Activated effector memory CD4-positive, alpha-beta T cell treated with Interleukin-2 at 50 U/mL for 16 hours (primary cell): Measurements from ENCODE around the gene NDE1.
"Not testable (repeated sequence)": the region's sequence is repeated elsewhere in the genome, so short reads cannot be mapped to it uniquely, and the experiment has no call there.

Experiments
- DNase-seq: peaks from one replicate; pipeline ENCODE4 v3.0.0-alpha.2; 2020

The NDE1 gene, protein sequence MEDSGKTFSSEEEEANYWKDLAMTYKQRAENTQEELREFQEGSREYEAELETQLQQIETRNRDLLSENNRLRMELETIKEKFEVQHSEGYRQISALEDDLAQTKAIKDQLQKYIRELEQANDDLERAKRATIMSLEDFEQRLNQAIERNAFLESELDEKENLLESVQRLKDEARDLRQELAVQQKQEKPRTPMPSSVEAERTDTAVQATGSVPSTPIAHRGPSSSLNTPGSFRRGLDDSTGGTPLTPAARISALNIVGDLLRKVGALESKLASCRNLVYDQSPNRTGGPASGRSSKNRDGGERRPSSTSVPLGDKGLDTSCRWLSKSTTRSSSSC

GRCh38 chr16:15650019-15650697, at the start of gene NDE1:
Gene NDE1 (plus strand): TSS chr16:15650245. CDS start chr16:15664779, 14,534 bp downstream.
- DNase-seq: peak; percentile 80

DNA sequence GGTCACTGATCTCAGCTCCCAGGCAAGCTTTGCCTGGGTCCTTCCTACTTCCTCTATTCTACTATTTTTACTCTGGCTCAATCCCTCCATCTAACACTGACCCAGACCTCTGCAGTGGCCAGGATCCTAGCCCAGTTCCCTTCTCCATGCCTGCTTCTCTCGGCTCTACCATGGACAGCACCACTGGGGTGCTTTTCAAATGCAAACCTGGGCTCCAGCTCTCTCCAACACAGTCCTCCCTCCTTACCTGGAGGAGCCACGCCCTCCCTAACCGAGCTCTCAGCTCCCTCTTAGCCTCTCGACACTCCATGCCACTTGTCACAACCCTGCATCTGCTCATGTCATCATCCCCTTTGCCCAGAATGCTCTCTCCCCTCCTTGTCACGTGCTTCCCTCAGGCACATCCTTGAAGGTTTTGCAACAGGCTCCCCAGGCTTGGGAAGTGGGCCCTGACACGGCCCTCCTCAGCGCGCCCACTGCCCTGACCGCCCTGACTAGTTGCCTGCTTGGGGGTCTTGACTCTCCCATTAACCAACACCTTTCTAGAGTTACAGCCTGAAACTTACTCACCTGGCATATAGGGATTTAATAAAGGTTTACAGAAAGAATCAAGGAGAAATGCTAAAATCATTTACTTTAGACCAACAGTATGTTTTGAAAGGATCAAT, 48.7 kb upstream of the NDE1 start:
- no peak for DNase-seq

GRCh38 chr16:15602285-15603044, 47.6 kb upstream of the NDE1 start:
- DNase-seq: no peak

DNA sequence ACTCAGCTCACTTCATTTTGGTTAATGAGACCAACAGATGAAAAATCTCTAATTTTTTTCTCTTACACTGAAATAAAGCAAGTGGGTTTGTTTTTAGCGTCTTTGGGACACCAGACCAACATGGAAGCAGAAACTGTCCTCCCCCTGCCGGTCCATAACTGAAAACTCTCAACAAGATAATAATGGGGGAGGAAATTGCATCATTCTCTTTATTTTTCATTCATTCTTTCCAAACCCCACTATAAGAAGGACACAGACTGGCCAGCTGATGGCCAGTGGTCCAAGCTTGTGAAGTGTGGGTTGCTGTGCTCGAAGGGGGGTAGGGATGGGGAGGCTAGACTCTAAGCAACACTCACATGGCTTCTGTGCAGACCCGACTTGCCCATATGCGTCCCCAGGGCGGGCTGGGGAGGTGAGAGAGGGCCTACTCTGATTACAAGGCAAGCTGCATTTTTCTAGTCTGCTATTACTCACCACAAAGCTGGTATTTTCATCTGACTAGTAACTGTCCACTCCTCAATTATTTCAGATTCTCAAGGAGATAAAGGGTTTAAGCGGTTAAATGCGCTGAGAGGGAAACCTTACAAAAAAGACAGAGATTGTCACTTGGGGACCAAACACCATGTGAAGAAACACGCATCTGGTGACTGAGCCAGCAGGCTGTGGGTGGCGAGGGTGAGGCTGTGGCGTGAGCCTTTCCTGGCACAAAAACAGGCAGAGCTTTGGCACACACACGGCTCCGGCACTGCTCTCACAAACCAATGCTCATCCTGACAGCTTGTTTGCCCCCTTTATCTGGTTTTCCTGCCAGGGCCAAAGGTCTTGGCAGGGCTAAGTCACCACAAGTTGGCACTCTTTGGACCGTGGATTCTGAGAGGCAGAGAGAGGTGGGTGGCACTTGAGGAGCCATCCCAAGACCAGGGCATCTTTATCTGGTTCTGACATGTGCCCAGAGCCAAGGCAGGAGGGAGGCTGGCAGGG, 45.3 kb upstream of the NDE1 start:
- no peak for DNase-seq

GRCh38 chr16:15605839-15606517, 44.1 kb upstream of the NDE1 start:
- no peak for DNase-seq

GRCh38 chr16:15606518-15607220, 43.4 kb upstream of the NDE1 start:
- DNase-seq: no peak

DNA sequence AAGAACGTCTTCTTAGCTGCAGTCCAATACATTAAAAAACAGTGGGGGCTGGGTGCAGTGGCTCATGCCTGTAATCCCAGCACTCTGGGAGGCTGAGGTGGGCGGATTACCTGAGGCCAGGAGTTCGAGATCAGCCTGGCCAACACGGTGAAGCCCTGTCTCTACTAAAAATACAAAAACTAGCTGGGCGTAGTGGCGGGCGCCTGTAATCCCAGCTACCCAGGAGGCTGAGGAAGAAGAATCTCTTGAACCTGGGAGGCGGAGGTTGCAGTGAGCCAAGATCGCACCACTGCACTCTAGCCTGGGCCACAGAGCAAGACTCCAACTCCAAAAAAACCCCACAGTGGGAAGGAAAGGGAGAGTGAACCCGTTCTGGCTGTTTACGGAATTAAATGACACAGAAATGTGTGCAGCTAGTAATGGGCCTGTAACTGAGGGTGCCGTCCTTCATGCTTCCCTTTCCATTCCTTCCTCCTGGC, 42.8 kb upstream of the NDE1 start:
- not testable (repeated sequence) for DNase-seq

DNA sequence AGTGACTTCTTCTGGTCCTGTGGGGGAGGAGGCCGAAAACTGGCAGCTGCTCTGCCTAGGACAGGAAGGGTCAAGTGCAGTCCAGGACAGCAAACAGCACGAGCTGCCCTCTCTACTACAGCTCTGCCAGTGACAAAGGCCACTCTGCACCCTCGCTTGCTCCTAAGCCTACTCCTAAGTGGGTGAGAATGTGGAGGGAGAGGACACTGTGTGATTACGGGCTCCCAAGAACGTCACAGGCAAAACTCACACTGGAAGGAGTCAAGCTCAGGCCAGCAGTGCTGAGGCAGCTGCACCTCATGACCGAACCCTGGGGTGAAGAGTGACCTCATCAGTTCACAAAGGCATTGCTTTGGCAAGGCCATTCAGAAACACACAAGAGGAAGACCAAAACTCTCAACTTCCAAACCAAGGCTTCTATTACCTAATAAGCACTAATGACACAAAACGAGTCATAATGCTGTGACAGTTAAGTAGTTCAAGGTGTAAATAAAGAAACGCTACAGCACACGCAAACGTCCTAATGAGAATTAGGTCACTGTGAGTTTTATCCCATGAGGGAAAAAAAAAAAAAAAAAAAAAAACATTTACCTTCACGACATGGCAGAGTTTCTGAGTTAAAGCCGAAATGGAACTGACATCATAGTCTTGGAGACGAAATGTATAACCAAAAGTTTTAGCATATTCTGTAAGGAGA, 42.2 kb upstream of the NDE1 start:
- no peak for DNase-seq

- DNase-seq: no peak
Measured at GRCh38 chr16:15608398-15609285, 41.4 kb upstream of the NDE1 start.

DNA sequence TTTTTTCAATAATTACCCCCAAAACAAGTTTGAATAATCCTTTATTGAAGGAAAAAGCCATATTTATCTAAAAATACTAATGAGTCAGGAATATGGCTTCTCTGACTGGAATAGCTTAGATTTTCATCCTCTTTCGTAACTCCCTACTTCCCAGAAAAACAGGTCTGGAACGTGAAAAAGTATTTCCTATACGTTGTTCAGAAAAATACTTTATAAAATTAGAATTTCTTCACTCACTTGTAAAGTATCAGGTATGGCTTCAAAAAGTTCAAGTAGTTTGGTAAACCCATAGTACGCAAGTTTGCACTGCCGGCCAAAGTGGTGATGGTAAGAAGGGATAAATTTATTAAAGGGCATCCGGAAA, 40.8 kb upstream of the NDE1 start:
- DNase-seq: no peak

DNA sequence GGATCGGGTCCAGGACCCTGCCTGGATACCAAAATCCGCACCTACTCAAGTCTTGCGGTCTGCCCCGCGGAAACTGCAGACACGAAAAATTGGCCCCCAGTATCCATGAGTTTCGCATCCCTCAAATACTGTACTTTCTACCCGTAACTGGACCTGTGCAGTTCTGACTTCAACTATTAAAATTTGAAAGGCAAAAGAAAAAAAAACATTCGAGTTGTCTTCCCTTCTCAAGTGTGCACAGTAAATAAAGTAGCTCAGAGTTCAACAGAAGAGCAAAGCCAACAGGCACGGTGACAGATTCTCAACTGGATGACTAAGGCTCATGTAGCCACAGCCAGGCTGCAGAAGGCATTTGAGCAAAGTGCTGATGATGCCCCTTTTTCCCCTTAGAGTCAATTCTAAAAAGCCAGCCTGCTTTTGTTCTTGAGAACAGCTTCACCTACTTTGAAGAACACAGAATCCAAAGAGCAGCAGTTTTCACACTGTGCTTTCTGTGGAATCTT, 39.6 kb upstream of the NDE1 start:
- DNase-seq: no peak

DNA sequence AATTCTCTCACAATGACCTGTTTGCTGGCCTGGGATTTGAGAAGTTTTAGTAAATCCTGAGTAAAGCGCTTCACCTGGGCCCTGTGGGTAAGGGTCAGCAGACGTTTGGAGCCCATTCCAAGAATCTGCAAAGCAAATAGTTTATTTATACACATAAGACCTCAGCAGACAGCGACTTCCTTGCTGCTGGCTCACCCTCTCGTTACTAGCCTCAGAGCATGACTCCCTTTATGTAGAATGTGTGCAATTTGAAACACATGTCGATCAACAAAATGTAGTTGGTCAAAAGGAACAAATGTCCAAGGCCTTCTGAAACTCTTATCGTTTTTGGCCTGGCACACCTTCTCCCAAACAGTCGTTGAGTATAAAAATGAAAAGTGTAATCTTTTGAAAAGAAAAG, 38.4 kb upstream of the NDE1 start:
- DNase-seq: no peak

DNA sequence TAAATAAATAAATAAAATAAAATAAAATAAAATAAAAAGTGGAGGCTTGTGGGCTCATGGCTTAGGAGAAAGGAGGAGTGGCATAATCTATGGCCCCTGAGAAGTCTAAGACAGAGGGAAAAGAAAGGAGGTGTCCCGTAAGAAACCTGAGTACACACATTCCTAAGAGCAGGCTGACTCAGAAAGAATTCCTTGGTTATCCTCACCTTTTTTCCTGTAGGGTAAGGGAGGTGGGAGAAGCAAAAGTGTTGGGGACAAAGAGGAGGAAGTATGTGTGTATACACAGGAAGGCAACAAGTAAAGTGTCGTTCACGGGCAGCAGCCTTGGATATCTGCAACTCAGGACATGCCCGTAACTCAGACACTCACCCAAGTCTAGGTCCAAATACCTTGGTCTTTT, 36.4 kb upstream of the NDE1 start:
- no peak for DNase-seq

DNA sequence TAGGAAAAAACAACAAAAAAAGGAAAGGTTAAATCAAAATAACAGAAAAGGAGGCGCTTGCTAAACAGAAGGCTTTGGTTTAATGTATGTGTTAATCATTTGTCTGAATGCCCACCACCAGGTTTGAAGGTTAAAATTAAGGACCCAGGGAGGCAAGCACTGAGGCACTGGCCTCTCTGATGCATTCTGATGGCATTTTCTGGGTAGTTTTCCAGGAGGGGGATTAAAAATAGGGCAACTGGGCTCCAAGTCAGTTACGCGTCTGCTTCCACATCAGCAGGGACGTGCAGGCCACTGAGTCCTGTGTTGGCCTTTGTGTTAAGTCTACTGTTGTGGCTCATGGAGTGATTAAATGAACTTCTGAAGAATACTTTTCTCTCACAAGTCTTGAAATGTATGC, 34.0 kb upstream of the NDE1 start:
- no peak for DNase-seq

GRCh38 chr16:15616475-15617165, 33.4 kb upstream of the NDE1 start:
- no peak for DNase-seq

- no peak for DNase-seq
Measured at GRCh38 chr16:15617901-15618300, 32.1 kb upstream of the NDE1 start.

DNA sequence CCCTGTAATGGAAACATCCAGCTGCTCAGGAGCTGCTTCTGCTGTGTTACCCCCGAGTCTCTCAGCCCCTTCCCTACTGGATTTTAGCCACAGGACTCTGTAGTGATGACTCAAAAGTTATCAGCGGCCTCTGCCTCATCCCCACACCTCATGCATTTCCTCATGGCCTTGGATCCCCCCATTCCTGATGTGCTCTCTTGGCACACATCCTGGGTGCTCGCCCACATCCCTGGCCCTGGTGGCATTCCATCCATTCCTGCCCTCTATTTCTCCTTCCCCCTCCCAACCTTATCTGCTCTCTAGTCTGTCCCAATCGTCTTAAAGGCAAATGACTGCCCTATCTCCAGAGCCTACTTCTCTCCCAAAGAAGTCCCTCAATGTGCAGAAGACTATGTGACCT, 31.7 kb upstream of the NDE1 start:
- no peak for DNase-seq

DNA sequence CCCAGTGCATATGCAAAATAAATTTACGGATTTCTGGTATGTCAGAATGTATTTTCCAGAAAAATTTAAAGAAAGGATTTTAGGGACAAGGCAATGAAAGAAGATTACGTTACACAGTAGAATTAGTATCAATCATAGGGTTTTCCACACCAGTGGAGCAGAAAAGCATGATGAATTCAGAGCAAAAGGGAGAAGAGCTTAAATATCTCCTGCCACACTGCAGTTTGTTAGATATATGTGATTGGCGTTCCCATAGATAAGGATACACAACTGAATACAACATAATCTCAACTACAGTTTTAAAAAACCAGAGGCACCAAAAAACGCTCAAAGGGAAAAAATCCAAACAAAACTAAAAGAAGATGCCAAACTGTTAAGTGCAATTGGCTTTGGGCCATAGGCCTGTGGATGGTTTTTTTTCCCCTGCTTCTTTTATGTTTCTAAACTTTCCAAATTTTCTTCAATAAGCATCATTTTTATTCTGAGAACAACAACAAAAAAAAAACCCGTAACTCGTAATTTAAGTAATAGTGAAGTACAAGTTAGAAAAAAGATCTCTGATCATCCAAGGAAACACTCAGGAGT, 29.3 kb upstream of the NDE1 start:
- DNase-seq: no peak
